LoVo (cell line): ENCODE data around the gene SMIM41.

Source experiments
- DNase-seq: peaks from one replicate; pipeline ENCODE4 v3.0.0-alpha.2; 2016; ENCODE audit warnings: low spot score

The SMIM41 gene

GRCh38 chr12:52147367-52147963, 68.0 kb downstream of the SMIM41 start:
- DNase-seq = peak; percentile 100

GRCh38 chr12:52147964-52148463, 68.5 kb downstream of the SMIM41 start:
- peak; percentile 57 for DNase-seq

- peak; percentile 99 for DNase-seq
These were observed 69.1 kb downstream of the SMIM41 start for GRCh38 chr12:52148464-52149181.

GRCh38 chr12:52149182-52149641, 69.7 kb downstream of the SMIM41 start:
- DNase-seq = no peak

GRCh38 chr12:52149651-52150241, 70.2 kb downstream of the SMIM41 start:
- DNase-seq = no peak

GRCh38 chr12:52151153-52151836, 71.8 kb downstream of the SMIM41 start:
- DNase-seq = no peak

- DNase-seq = peak; percentile 93
These were observed 72.6 kb downstream of the SMIM41 start for GRCh38 chr12:52151837-52152783.

GRCh38 chr12:52152905-52153317, 73.4 kb downstream of the SMIM41 start:
- no peak for DNase-seq

- no peak for DNase-seq
These were observed 75.8 kb downstream of the SMIM41 start for GRCh38 chr12:52155048-52155868.

- DNase-seq = no peak
These were observed 76.8 kb downstream of the SMIM41 start for GRCh38 chr12:52156311-52156710.

GRCh38 chr12:52156757-52157565, 77.5 kb downstream of the SMIM41 start:
- peak; percentile 79 for DNase-seq

- no peak for DNase-seq
These were observed 78.2 kb downstream of the SMIM41 start for GRCh38 chr12:52157566-52158150.
